ENCODE results near the gene COA7.

GRCh38 chr1:52658795-52659194 is 39.4 kb downstream of the COA7 start:
- TF ChIP-seq POLR2AphosphoS5 (IDR thresholded peaks at IDR 0.05) (no peak), CTCF (IDR thresholded peaks at IDR 0.05) (no peak)
